GM12878 (cell line): ENCODE data around the gene ENTPD5. TPM values are rescaled to one million over a fixed set of nuclear protein-coding genes. Genes with fewer than 3 reads are reported as not detected.
A peak's percentile ranks its signal among the peaks of the same experiment; 100 is the strongest.

Source experiments
- ATAC-seq: fragments of 200-7000 bp; cut with Tn5 transposase; 3 replicates; pipeline ENCODE4 v1.9.1; 2020; ENCODE audit warnings: mild to moderate bottlenecking, moderate library complexity
- BruUV-seq: library from RNA; stranded (reverse); fragments of 400-500 nt; replicated peaks from 2 replicates; lab custom pipeline; 2021; lab: Mats Ljungman, UMichigan
- CTCF ChIA-PET: fragments of 300-600 bp; sonication (Branson Sonifier 250); formaldehyde crosslinking; extraction: SDS; loops from one replicate; lab custom pipeline; 2021; ENCODE audit warnings: inconsistent platforms; lab: Yijun Ruan, JAX
- POLR2A ChIA-PET: fragments of 350-600 bp; formaldehyde crosslinking; extraction: SDS; loops from one replicate; lab custom pipeline; 2021; ENCODE audit warnings: inconsistent platforms; lab: Charles Lee
- RAD21 ChIA-PET: fragments of 300-600 bp; sonication (Branson Sonifier 250); formaldehyde crosslinking; loops from one replicate; lab custom pipeline; 2023; ENCODE audit warnings: antibody characterized with exemption; ENCODE audit not compliant: unreplicated experiment; lab: Charles Lee
- SMC1A ChIA-PET: fragments of 300-600 bp; sonication (Branson Sonifier 250); formaldehyde crosslinking; loops from one replicate; lab custom pipeline; 2023; ENCODE audit not compliant: unreplicated experiment, uncharacterized antibody; lab: Charles Lee
- DNase-seq: peaks from one replicate; pipeline ENCODE4 v3.0.0-alpha.2; 2011; ENCODE audit warnings: low read depth, low spot score
- FAIRE-seq: peaks from 3 replicates; lab custom pipeline; 2011; peaks lifted over from hg19 to GRCh38; lab: Jason Lieb, UNC
- H2AFZ ChIP-seq: 2 replicates; pipeline ENCODE4 v1.6.0; 2011; ENCODE audit warnings: low read depth, low read length, control low read depth; ENCODE audit not compliant: control insufficient read depth
- H3K27ac ChIP-seq: 2 replicates; pipeline ENCODE4 v1.5.1; 2011; ENCODE audit warnings: control low read depth; ENCODE audit not compliant: control insufficient read depth, insufficient read depth
- H3K27me3 ChIP-seq, 2 experiments: replicated peaks in 1 of 2; 2 replicates each; pipeline versions ENCODE4 v1.6.0 to v1.6.1; 2011; ENCODE audit warnings: low read length in 1 of 2; ENCODE audit not compliant: control insufficient read depth in 2 of 2, insufficient read depth in 2 of 2
- H3K36me3 ChIP-seq, 2 experiments: 2 replicates each; pipeline ENCODE4 v1.5.1; 2011; ENCODE audit warnings: low read length in 1 of 2; ENCODE audit not compliant: control insufficient read depth in 2 of 2, insufficient read depth in 2 of 2
- H3K4me1 ChIP-seq: 2 replicates; pipeline ENCODE4 v1.6.1; 2011; ENCODE audit warnings: mild to moderate bottlenecking, low read length, moderate library complexity, mixed read lengths; ENCODE audit not compliant: control insufficient read depth, insufficient read depth
- H3K4me2 ChIP-seq: 2 replicates; pipeline ENCODE4 v1.6.0; 2011; ENCODE audit warnings: control low read depth; ENCODE audit not compliant: control insufficient read depth, insufficient read depth
- H3K4me3 ChIP-seq: fragments of 200-600 bp; sonication (generic); 2 replicates; pipeline ENCODE4 v1.5.1; 2016
- H3K79me2 ChIP-seq: 2 replicates; pipeline ENCODE4 v1.6.0; 2011; ENCODE audit warnings: low read length; ENCODE audit not compliant: control insufficient read depth, insufficient read depth
- H3K9ac ChIP-seq: 2 replicates; pipeline ENCODE4 v1.8.0; 2011; ENCODE audit warnings: low read length, control low read depth, mixed read lengths; ENCODE audit not compliant: control insufficient read depth, insufficient read depth
- H3K9me3 ChIP-seq: replicated peaks from 3 replicates; pipeline ENCODE4 v1.5.1; 2011; ENCODE audit warnings: mild to moderate bottlenecking, low read length; ENCODE audit not compliant: control insufficient read depth, insufficient read depth
- H4K20me1 ChIP-seq: 2 replicates; pipeline ENCODE4 v1.6.0; 2011; ENCODE audit not compliant: control insufficient read depth, insufficient read depth
- BRCA1 ChIP-seq: IDR thresholded peaks from 2 replicates; pipeline ENCODE4 v1.6.1; 2011; ENCODE audit warnings: low read depth, low read length, improper control_type of control experiment
- HCFC1 ChIP-seq: fragments of 150-350 bp; IDR thresholded peaks from 2 replicates; pipeline ENCODE4 v1.6.1; 2014; ENCODE audit warnings: low read length
- IRF3 ChIP-seq: fragments of 450-650 bp; IDR thresholded peaks from 2 replicates; pipeline ENCODE4 v1.6.1; 2014; ENCODE audit warnings: mild to moderate bottlenecking
- LARP7 ChIP-seq: fragments of 450-650 bp; IDR thresholded peaks from 2 replicates; pipeline ENCODE4 v1.6.1; 2017; ENCODE audit warnings: mild to moderate bottlenecking
- MYB ChIP-seq: fragments of 150-350 bp; IDR thresholded peaks from 2 replicates; pipeline ENCODE4 v1.6.1; 2014; ENCODE audit warnings: mild to moderate bottlenecking, low read depth, low read length, borderline replicate concordance
- NFYA ChIP-seq: IDR thresholded peaks from 2 replicates; pipeline ENCODE4 v1.6.1; 2011; ENCODE audit warnings: low read depth, mild to moderate bottlenecking, low read length, improper control_type of control experiment, borderline replicate concordance
- PAX8 ChIP-seq: fragments of 450-650 bp; IDR thresholded peaks from 2 replicates; pipeline ENCODE4 v1.6.1; 2017; ENCODE audit warnings: mild to moderate bottlenecking, moderate library complexity
- PRDM15 ChIP-seq: fragments of 450-650 bp; formaldehyde crosslinking; IDR thresholded peaks from 2 replicates; pipeline ENCODE4 v1.4.0; 2020; ENCODE audit warnings: mild to moderate bottlenecking, moderate library complexity
- RB1 ChIP-seq: fragments of 450-650 bp; formaldehyde crosslinking; IDR thresholded peaks from 2 replicates; pipeline ENCODE4 v1.6.1; 2017; ENCODE audit warnings: mild to moderate bottlenecking, borderline replicate concordance
- SPI1 ChIP-seq: IDR thresholded peaks from 2 replicates; pipeline ENCODE4 v1.6.1; 2011; ENCODE audit warnings: low read depth, mild to moderate bottlenecking, low read length, moderate library complexity, borderline replicate concordance; ENCODE audit not compliant: insufficient read depth
- TARDBP ChIP-seq: IDR thresholded peaks from 2 replicates; pipeline ENCODE4 v1.6.1; 2016; ENCODE audit warnings: borderline replicate concordance
- ZNF207 ChIP-seq: fragments of 450-650 bp; IDR thresholded peaks from 2 replicates; pipeline ENCODE4 v1.6.1; 2014; ENCODE audit warnings: antibody characterized with exemption, mild to moderate bottlenecking, borderline replicate concordance
- ZSCAN29 ChIP-seq: fragments of 450-650 bp; IDR thresholded peaks from 2 replicates; pipeline ENCODE4 v1.6.1; 2017; ENCODE audit warnings: mild to moderate bottlenecking, moderate library complexity
- WGBS: methylation state at CpG from one replicate; pipeline ENCODE4 v1.1.6; 2016; ENCODE audit warnings: low lambda C conversion rate; ENCODE audit not compliant: insufficient replicate concordance, insufficient coverage; ENCODE audit errors: missing lambda C conversion rate; 5-methylcytosine and 5-hydroxymethylcytosine counted together
- in situ Hi-C: fragments of 300-500 bp; cut with MboI; formaldehyde crosslinking; loops from 9 replicates; pipeline ENCODE4 v1.14.3; 2018; ENCODE audit warnings: mixed read lengths
- intact Hi-C: fragments of 100-400 bp; cut with micrococcal nuclease; formaldehyde crosslinking; loops from one replicate; pipeline ENCODE4 v1.14.2; 2022; ENCODE audit not compliant: unreplicated experiment
- polyA plus RNA-seq, 11 experiments: library from polyadenylated mRNA; depleted of rRNA in 4 of 11; unstranded in 6 of 11; stranded (reverse) in 5 of 11; fragments of >200 nt; fragmentation: Nextera tagmentation in 4 of 11; fragmentation: Illumina TruSeq in 1 of 11; extraction: Ambion mirVana in 4 of 11; extraction: Trizol in 1 of 11; gene quantifications; 1 replicate in 1 of 11; 2 replicates in 10 of 11; pipeline versions ENCODE4 v1.2.1 to v1.2.3, GENCODE V29; 2011 to 2016; ENCODE audit warnings: inconsistent platforms in 2 of 11, missing spikeins in 2 of 11, low read depth in 1 of 11
- total RNA-seq, 4 experiments: library from RNA; depleted of rRNA in 3 of 4; stranded (reverse); fragments of >200 nt in 3 of 4; fragmentation: Illumina TruSeq in 1 of 4; extraction: Trizol in 1 of 4; gene quantifications; 2 replicates each; pipeline versions ENCODE4 v1.2.1 to v1.2.3, GENCODE V29; 2013 to 2021

Gene ENTPD5
- total and polyA plus RNA-seq, 10 of the 15 experiments (the other 5 are each of a cell fraction or from before 2014, with no cell fraction given) = 2.4 to 9.9 (median 7.6) TPM

- Histone ChIP-seq H4K20me1 (no peaks in the 10 kb centered on the region), H3K4me1 (no peaks in the 10 kb centered on the region), H3K36me3 (no peaks in the 10 kb centered on the region), H3K27me3 (no peaks in the 10 kb centered on the region), H3K4me2 (no peak overlapping the region), H3K9me3 (no peaks in the 10 kb centered on the region), H3K79me2 (no peaks in the 10 kb centered on the region), H3K4me3 (no peak overlapping the region), H2AFZ (no peak overlapping the region), H3K9ac (no peak overlapping the region), H3K27ac (no peak overlapping the region)
- intact Hi-C loops = no loop called here
- DNase-seq = no peak
- ATAC-seq = peak; percentile 45; the same call in 2 of the 3 replicates
- BruUV-seq = no TSS peak
- TF ChIP-seq PAX8 (no peak), SPI1 (peak; percentile 69)
- FAIRE-seq = no peak
- ChIA-PET RAD21 (interaction anchor here (1.6 kb wide), 1 partner anchor 11 kb away, joined by 4 read pairs; no protein-coding TSS in a partner anchor), POLR2A (no interaction called here), SMC1A (interaction anchor here (0.8 kb wide), 1 partner anchor 11 kb away, joined by 3 read pairs; no protein-coding TSS in a partner anchor), CTCF (interaction anchor here (2.1 kb wide), 1 partner anchor 11 kb away, joined by 8 read pairs; no protein-coding TSS in a partner anchor)
- in situ Hi-C loops = loop anchor here (25.0 kb wide), 1 partner anchor 313 kb away; no protein-coding TSS in a partner anchor
- WGBS = 0% methylated on average over 3 of the region's 3 CpGs
These were observed 30.9 kb upstream of the ENTPD5 start for GRCh38 chr14:74049876-74050495.

- in situ Hi-C loops (loop anchor here (25.0 kb wide), 1 partner anchor 311 kb away; no protein-coding TSS in a partner anchor), intact Hi-C loops (no loop called here)
- CTCF ChIA-PET = interaction anchor here (2.1 kb wide), 1 partner anchor 9 kb away, joined by 8 read pairs; no protein-coding TSS in a partner anchor
- Histone ChIP-seq H3K36me3 (no peaks in the 10 kb centered on the region), H3K9me3 (no peaks in the 10 kb centered on the region), H3K27ac (no peak overlapping the region), H2AFZ (no peak overlapping the region), H3K79me2 (no peaks in the 10 kb centered on the region), H4K20me1 (no peaks in the 10 kb centered on the region), H3K4me3 (no peak overlapping the region), H3K27me3 (no peaks in the 10 kb centered on the region), H3K4me1 (no peaks in the 10 kb centered on the region), H3K9ac (no peak overlapping the region), H3K4me2 (no peak overlapping the region)
- ATAC-seq (no peak), DNase-seq (no peak), FAIRE-seq (no peak)
- BruUV-seq = no TSS peak
- SMC1A ChIA-PET = no interaction called here
- POLR2A ChIA-PET = no interaction called here
- RAD21 ChIA-PET = no interaction called here
- WGBS = 64% methylated on average over 3 of the region's 3 CpGs
- TF ChIP-seq ZSCAN29 (no peak), ZNF207 (no peak), TARDBP (no peak), PRDM15 (CRISPR knock-in tag) (no peak), LARP7 (no peak), HCFC1 (no peak), BRCA1 (no peak), IRF3 (no peak), RB1 (no peak), NFYA (no peak), MYB (no peak)
These were observed 29.2 kb upstream of the ENTPD5 start for GRCh38 chr14:74048281-74048680.
